ENCODE measurements around the gene KLHL21. TPM values are rescaled to one million over a fixed set of nuclear protein-coding genes. Genes with fewer than 3 reads are reported as not detected.

KLHL21 gene
- total and polyA plus RNA-seq, 9 of the 15 experiments (the other 6 are each of a cell fraction or from before 2014, with no cell fraction given), result 2.1 to 42.1 (median 17.5) TPM

- TF ChIP-seq GABPB1 (CRISPR knock-in tag; IDR thresholded peaks at IDR 0.05) (peak; percentile 15; the same call in 1 of the 2 replicates), E2F1 (CRISPR knock-in tag; IDR thresholded peaks at IDR 0.05) (no peak), STAG1 (CRISPR knock-in tag; IDR thresholded peaks at IDR 0.05; ENCODE audit: borderline replicate concordance) (no peak), ILK (tag; IDR thresholded peaks at IDR 0.05; ENCODE audit: borderline replicate concordance, low read depth) (no peak), ZBTB43 (CRISPR knock-in tag; IDR thresholded peaks at IDR 0.05) (no peak), ARID2 (IDR thresholded peaks at IDR 0.05) (no peak), SMARCA4 (IDR thresholded peaks at IDR 0.05) (peak; percentile 61; the same call in 1 of the 2 replicates), DLX4 (CRISPR knock-in tag; IDR thresholded peaks at IDR 0.05) (no peak), KLF16 (IDR thresholded peaks at IDR 0.05) (no peak), TCF7L2 (IDR thresholded peaks at IDR 0.05; ENCODE audit: low read depth, low read length) (no peak), THRAP3 (IDR thresholded peaks at IDR 0.05; ENCODE audit: borderline replicate concordance) (no peak), REST (IDR thresholded peaks at IDR 0.05; ENCODE audit: borderline replicate concordance) (peak; percentile 73), REST (CRISPR knock-in tag; IDR thresholded peaks at IDR 0.05; ENCODE audit: low read depth) (0 out of 2 replicates have a peak, but pooled peaks have one; percentile 21), POLR3A (IDR thresholded peaks at IDR 0.05; ENCODE audit: borderline replicate concordance, extremely low read depth, insufficient read depth, insufficient read length) (no peak), KDM5B (IDR thresholded peaks at IDR 0.05; ENCODE audit: insufficient replicate concordance, low read depth, low read length) (peak; percentile 56), CEBPB (tag; IDR thresholded peaks at IDR 0.05) (no peak), CBX5 (IDR thresholded peaks at IDR 0.05; ENCODE audit: borderline replicate concordance, low read depth) (no peak)
These were observed 1.4 kb downstream of the KLHL21 start (continued) for GRCh38 chr1:6601049-6601922.
